GM19239 (cell line): ENCODE measurements around the gene AGER.
A peak's percentile ranks its signal among the peaks of the same experiment; 100 is the strongest.
"Not testable (repeated sequence)": the region's sequence is repeated elsewhere in the genome, so short reads cannot be mapped to it uniquely, and the experiment has no call there.

Experiments
- DNase-seq: peaks from one replicate; pipeline ENCODE4 v3.0.0; 2011; ENCODE audit warnings: low spot score; ENCODE audit not compliant: insufficient read length
- FAIRE-seq: peaks from 2 replicates; lab custom pipeline; 2011; peaks lifted over from hg19 to GRCh38; lab: Jason Lieb, UNC

Gene AGER

DNA sequence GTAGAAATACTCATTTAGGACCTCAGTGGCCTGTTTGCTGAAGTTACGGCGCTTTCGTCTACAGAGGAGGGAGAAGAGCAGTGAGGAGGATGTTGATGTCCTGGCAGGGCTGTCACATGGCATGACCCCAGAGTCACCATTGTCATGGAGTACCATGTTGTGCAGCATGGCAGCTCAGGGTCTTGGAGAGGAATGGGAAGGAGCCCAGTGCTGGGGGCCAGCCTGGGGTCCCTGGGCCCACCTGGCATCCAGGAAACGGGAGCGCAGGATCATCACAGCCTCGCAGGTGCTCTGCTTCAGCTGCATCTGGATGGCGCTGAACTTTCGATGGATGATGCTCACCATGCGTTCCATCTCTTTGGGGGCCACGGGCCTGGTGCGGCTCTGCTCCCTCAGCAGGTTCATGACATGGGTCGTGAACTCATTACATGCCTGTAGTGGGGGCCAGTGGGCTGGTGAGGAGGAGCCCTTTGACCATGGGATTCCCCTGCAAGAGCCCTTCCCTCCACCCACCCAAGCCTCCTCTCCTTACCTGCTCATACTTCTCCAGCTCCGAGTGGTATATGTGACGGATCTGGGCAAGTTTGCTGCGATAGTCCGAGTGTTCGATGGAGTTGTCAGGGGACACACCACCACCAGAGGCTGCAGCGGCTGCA lies 3.8 kb upstream of the AGER start:
- not testable (repeated sequence) for DNase-seq, FAIRE-seq

DNA sequence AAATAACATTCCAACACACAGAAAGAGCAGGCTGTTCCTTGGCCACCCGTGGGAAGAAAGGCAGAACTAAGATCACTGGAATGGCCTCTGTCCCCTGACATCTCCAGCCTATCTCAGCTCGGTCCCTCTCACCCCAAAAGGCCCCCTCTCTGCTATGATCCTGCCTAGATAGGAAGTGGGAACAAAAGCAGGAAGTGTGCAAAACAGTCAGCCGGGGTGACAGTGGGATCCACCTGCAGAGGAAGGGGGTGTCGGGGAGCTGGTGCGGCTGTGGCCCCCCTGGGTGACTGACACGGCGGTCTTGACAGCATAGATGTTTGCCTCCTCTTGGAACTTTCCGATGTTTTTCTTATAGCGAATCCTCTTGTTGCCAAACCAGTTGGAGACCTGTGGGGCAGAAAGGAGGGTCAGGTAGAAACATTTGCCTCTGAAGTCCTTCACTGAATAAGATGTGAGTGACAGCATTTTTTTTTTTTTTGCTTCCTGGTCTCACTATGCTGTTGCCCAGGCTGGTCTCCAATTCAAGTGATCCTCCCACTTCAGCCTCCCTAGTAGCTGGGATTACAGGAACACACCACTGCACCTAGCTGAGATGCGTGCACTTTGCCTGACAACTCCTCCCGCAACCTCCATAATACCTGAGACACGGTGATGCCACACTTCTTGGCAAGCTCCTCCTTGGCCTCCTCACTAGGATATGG lies 3.1 kb upstream of the AGER start:
- FAIRE-seq (no peak), DNase-seq (no peak)

DNA sequence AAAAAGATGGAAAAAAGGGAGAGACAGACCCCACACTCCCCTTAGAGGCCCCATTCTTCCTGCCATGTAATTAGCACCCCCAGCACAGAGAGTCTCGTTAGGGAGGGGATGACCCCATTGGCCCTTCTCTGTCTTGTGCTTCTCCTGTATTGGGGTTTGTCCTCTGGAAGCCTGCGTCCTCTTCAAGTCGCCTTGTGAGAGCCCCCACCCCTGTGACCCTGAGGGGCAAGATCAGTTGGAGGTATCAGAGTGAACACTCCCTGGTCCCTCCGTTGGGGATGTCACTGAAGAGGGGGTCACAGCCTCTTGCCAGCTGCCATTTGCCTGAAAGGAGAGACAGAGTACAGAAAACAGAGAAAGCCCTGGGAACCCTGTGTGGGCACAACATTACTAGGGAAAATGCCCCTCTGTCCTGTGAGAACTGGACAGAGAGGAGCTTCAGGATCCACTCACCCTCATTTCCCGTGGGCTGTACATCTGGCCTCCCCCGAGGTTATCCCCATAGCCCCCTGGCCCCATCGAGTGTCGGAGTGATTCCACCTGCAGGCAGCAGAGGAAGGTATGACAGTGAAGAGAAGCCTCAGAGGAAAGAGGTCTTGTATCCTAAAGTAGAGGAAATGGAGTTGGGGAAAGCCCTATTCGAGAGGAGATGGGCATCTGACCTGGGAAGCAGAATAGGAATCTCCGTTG lies 2.2 kb upstream of the AGER start:
- not testable (repeated sequence) for DNase-seq, FAIRE-seq

DNA sequence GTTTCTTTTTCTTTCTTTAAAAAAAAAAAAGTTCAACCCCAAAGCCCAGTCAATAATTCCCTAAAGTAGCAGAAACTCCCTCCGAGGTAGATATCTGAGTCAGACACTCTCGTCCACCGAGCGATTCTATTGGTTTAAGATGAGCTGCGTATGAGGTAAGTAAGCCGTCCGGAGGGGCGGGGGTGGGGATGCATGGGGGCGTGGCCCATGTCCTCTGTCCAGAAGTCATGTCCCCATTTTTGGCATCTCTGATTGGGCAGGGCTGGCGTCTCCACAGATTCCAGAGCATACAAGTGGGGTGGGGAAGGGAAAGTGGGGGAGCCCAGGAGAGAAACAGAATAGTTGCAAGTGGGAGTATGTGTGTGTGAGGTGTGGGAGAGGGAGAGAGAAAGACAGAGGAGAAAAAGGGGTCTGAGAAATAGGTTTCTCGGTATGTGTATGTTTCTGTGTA lies 1.7 kb upstream of the AGER start:
- FAIRE-seq, DNase-seq: not testable (repeated sequence)

DNA sequence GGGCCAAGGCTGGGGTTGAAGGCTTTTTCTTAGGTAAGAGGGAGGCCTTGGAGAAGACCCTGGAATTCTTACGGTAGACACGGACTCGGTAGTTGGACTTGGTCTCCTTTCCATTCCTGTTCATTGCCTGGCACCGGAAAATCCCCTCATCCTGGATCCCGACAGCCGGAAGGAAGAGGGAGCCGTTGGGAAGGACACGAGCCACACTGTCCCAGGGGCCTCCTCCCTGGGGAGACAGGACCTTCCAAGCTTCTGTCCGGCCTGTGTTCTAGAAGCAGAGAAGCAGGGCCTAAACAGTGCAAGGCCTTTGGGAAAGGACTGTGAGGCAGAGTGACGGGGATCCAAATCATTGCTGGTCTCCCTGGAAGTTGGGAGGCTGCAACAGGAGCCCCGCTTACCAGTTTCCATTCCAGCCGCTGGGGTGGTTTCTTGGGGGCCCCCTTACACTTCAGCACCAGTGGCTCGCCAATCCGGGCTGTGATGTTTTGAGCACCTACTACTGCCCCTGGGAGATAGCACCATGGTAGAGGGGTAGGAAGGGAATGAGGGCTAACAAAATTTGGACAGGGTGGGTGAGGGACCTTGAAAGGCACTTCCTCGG lies 470 bp downstream of the AGER start:
- no peak for FAIRE-seq
- DNase-seq = no peak

DNA sequence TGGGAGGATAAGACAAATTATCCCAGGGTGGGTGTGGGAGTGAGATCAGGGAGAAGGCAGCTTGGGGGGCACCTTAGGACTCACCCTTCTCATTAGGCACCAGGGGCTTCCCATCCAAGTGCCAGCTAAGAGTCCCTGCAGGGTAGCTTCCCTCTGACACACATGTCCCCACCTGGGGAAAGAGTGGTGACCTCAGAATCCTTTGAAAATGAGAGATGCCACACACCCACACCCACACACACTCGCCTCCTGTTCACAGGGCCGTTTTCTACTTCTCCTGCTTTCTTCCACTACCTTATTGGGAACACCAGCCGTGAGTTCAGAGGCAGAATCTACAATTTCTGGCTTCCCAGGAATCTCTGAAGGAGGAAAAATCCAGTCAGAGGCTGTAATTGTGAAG lies 1.0 kb downstream of the AGER start:
- no peak for FAIRE-seq

DNA sequence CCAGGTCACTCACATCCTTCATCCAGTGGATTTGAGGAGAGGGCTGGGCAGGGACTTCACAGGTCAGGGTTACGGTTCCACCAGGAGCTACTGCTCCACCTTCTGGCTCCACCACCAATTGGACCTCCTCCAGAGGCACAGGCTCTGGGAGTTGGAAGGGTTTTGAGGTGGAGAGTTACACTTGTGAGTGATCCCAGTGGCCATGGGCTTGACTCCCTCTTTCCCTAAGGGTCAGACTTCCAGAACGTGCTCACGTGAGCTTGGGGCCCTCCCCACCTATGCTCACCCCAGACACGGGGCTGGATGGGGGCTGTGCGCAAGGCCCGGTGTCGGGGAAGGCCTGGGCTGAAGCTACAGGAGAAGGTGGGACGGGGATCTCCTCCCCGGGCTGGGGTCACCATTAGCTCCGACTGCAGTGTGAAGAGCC lies 1.5 kb downstream of the AGER start:
- DNase-seq = no peak
- no peak for FAIRE-seq

More for the DNA sequence above, 1.0 kb downstream of the AGER start:
- no peak for DNase-seq

DNA sequence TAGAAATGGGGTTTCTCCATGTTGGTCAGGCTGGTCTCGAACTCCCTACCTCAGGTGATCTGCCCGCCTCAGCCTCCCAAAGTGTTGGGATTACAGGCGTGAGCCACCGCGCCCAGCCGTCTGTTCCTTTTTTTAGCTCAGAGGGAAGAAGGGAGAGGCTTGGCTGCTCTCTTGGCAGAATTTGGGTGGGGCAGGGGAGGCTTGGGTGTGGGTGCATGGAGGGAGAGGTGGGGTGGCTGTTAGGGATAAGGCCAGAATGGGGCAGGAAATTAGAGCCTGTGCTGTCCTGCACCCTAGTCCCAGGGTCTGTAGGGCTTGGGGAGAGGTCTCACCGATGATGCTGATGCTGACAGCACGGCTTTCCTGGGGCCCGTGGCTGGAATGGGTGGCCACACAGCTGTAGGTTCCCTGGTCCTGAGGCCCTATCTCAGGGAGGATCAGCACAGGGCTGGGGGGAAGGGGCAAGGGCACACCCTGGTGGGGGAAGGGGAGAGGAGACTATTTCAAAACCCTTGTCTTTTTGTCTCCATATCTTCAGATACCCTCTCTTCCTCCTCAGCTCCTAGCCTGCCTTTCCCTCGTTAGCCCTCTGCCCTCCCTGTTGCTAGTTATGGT lies 2.0 kb downstream of the AGER start:
- DNase-seq = no peak

DNA sequence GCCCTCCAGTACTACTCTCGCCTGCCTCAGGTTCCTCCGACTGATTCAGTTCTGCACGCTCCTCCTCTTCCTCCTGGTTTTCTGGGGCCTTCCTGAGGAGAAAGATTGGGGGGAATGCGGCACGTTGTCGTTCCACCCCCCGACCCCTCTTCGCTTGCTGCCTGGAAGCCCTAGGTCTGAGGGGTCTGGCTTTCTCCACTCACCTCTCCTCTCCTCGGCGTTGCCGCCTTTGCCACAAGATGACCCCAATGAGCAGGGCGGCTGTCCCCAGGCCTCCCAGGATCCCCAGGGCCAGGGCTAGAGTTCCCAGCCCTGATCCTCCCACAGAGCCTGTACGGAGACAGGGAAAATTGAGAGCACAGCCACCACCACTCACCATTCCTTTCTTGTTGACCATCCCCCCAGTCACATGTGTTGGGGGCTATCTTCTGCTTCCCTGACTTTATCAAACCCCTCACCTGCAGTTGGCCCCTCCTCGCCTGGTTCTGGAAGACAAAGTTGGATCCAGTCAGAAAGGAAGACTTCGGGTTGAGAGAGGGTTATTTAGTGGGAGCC lies 2.8 kb downstream of the AGER start:
- DNase-seq = no peak
- FAIRE-seq = no peak

More for the DNA sequence above, 2.0 kb downstream of the AGER start:
- FAIRE-seq = no peak

DNA sequence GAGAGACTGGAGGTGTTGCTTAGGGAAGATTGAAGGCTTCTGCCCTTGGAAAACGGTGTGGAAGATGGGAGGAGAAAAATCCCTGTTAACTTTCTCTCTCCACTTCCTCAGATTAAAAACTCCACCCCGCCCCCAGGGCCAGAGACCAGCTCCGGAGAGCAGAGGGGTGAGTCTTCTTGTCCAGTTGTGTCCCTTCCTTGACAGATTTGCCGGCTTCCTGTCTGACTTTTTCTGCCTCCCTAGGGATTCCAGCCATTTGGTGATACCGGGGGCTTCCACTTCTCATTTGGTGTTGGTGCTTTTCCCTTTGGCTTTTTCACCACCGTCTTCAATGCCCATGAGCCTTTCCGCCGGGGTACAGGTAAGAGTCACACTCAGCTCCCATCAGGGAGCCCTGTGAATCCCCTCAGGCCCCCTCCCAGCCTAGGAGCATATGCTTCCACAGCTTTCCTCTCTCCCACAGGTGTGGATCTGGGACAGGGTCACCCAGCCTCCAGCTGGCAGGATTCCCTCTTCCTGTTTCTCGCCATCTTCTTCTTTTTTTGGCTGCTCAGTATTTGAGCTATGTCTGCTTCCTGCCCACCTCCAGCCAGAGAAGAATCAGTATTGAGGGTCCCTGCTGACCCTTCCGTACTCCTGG lies 4.2 kb downstream of the AGER start:
- FAIRE-seq = no peak
- DNase-seq = no peak

DNA sequence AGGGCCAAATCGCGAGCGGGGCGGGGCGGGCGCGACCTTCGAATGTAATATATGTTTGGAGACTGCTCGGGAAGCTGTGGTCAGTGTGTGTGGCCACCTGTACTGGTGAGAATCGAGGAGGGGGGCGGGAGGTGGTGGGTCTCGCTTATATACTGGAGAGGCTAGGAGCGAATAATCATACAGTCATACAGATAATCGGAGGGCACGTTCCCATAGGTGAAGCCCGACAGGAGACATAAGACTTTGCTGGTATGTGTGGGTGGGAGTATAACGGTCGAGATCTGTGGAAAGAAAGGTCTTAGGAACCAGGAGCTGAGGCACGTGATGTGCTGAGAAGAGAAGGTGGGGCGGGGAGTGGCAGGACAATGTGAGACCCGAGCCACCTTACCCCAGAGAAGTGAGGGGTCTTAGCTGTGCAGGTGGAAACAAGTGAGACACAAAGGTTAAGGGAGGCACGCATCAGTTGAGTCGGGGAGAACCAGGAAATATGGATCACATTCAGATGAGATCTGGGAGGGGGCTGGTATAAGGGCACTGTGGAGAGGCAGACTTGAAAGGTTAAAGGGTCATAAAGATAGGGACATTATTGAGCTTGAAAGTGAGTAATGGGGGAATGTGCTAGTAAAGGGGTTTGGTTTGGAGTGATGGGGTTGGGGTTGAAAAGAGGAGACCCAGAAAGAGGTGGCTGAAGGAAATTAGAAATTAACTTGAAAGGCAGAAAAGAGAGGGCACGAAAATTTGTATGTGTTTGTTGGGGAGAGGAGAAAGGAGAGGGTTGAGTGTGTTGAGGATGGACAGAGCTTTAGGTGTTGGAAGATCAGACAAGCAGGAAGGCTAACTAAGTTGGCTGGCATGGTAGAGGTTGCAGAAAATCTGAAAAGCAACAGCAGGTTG lies 5.3 kb downstream of the AGER start:
- FAIRE-seq (peak; percentile 11), DNase-seq (no peak)

DNA sequence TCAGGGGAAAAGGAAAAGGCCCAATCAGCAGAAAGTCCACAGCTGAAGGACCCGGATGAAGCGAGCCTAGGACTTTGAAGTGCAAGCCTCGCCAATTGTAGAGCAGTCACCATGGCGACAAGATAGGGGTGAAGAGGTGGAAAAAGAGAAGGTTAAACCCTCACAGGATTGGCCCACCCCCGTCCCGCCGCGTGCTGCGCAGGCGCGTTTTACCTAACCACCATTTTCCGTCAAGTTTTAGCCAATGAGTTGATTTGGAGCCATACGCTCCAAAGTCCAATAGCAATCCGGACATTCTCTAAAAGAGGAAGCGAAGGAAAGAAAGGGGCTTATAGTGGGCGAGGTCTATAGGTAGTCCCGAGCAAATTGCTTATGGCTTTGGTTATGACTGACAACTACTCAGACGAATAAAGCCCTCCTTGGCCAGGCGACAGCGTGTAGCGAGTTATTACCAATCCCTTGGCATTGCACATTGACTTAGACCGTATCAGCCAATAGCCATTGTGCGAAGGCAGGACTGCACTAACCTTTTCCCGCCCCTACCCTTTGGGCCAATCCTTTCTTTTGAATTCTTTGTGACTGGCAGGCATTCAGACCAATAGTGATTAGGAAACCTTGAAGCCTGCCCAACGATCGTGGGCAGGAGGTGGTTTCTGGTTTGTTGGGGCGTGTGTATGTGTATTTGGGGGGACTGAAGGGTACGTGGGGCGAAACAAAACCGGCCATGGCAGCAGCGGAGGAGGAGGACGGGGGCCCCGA lies 6.1 kb downstream of the AGER start, which contains the start of gene RNF5:
Gene RNF5 (plus strand): TSS at position 618 of the 759 bp plus-strand sequence. CDS start 107 bp downstream, at position 725.
- peak; percentile 98 for FAIRE-seq
- DNase-seq = peak; percentile 90

DNA sequence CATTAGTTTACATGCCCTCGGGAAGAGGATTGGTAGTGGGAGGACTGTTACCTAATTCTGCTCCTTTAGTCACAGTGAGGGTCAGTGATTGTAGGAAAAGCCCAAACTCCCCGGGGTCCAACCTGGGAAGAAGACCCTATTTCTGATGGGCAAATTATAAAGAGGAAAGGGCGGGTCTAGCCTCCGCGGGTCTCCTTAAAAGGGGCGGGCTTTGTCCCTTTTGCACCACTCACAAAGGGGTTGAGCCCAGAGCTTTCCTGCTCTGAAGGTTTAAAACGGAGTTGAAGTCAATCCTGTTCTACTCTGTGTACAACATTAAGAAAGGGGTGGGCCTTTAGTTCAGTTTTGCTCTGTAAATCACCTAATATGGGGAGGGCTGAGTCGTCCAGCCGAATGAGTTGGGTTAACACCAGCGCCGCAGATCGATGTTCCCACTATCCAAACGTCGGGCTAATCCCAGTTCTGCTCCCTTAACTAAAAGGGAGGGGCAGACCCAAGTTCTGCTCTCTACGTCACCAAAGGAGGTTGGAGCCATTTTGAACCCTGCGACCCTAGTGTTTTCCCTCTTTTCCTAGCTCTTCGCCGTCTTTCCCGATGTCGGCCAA lies 6.8 kb downstream of the AGER start:
- DNase-seq (no peak), FAIRE-seq (peak; percentile 21)

DNA sequence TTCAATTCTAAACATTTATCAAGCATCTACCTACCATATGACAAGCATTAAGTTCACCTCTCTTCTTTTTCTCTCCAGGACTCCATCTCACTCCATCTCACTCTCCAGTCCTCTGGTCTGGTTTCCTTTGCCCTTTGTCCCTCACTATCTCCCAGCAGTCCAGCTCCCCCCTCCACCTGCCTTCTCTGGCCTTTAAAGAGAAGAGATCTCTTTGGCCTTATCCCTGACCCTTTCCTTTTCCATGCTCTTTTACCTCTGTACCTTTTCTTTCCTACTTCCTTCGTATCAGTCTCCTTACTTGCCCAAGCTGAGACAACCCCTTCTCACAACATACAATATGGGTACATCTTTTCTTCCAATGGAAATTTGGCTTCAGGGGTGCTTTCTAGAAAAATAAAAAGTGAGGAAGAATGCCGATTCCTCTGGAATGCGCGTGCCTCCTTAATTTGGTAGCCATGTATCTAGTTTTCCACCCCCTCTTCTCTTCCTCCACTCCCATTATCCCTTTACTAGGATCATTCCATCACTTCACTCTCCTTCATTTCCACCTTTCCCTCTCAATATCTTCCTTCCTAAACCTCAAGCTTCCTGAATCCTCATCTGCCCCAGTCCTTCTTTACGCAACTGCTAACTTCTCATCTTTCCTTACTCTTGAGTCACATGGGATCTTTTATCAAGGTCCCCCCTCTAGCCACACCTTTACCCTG lies 7.4 kb downstream of the AGER start:
- FAIRE-seq (no peak), DNase-seq (no peak)

DNA sequence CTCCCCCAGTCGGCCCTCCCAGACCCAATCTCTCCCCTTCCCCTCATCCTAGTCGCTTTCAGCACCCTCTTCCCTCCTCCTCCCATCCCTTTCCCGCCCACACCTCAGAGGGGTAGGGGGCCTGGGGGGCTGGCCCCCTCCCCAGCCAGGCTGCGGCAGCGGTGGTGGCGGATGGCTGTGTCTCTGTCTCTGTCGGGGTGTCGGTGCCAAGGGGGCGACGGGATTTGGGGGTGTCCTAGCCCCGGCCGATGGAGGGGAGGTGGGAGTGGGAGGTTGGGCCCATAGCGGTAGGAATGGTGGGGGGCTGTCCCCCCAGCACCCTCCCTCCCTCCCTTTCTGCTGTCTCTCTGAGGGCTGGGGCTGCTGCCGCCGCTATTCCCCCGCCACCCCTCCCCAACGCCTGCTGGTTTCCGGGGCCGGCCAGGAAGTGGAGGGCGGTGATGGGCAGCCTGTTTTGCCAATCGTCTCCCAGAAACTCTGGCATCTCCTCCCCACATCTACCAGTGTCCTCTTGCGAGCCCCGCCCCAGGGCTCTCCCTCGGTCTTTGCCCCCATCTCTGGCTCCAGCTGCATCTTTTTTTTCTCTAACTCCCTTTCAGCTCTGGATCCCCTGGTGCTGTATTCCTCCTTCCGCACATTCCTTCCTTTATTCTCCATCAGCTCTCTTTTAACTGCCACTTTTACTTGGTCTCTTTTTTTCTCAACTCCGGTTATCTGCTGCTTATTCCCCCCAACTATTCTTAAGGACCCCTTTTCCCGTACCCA lies 8.2 kb downstream of the AGER start, which contains the start of gene AGPAT1:
Gene AGPAT1 (minus strand): TSS at position 374 of the 765 bp plus-strand sequence. CDS start 4,588 bp downstream, outside the sequence.
- FAIRE-seq (peak; percentile 84), DNase-seq (peak; percentile 97)

DNA sequence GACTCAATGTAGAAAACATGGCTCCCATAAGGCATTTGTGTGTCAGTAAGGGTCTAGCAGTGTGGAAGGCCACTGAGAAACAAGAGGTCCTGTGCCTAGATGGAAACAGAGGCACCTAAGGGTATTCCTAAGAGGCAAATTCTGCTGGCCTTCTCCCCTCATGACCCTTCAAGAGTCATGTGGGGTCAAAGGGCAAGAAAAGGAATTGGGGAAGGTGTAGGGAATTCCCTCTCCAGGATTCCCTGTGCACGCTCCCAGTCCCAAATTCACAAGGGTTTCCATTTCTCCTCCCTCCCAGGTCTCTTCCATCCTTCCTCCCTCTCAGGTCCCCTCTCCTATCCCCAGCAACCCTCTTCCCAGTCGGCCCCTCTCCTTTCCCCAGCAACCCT lies 8.7 kb downstream of the AGER start:
- FAIRE-seq (no peak), DNase-seq (no peak)
